Left lung (tissue), 10 donors: ENCODE data around the gene ADGRG6. TPM values are rescaled to one million over a fixed set of nuclear protein-coding genes. Genes with fewer than 3 reads are reported as not detected.
A peak's percentile ranks its signal among the peaks of the same experiment; 100 is the strongest.

ENCODE experiments used
- ATAC-seq: fragments of 200-7000 bp; cut with Tn5 transposase; one replicate; pipeline ENCODE4 v1.9.1; 2020; ENCODE audit warnings: moderate library complexity
- DNase-seq, 4 donors: peaks; one replicate each; pipeline ENCODE4 v3.0.0-alpha.2; 2013 to 2020
- H3K27ac ChIP-seq, 2 donors: fragments of 200-600 bp; sonication (generic) in 1 of 2; one replicate each; pipeline versions ENCODE4 v1.5.0 to v1.8.0; 2020 to 2021
- H3K27me3 ChIP-seq, 2 donors: fragments of 200-600 bp; sonication (generic) in 1 of 2; one replicate each; pipeline versions ENCODE4 v1.5.0 to v1.8.0; 2020 to 2021
- H3K36me3 ChIP-seq, 2 donors: fragments of 200-600 bp; sonication (generic) in 1 of 2; one replicate each; pipeline versions ENCODE4 v1.5.0 to v1.8.0; 2020 to 2021
- H3K4me1 ChIP-seq, 2 donors: fragments of 200-600 bp; one replicate each; pipeline ENCODE4 v1.8.0; 2021
- H3K4me3 ChIP-seq, 2 donors: fragments of 200-600 bp; sonication (generic) in 1 of 2; one replicate each; pipeline versions ENCODE4 v1.5.0 to v1.8.0; 2020 to 2021; ENCODE audit warnings: mild to moderate bottlenecking in 1 of 2
- H3K9me3 ChIP-seq, 2 donors: fragments of 200-600 bp; sonication (generic) in 1 of 2; one replicate each; pipeline versions ENCODE4 v1.5.0 to v1.8.0; 2020 to 2021
- intact Hi-C, 2 donors: fragments of 100-400 bp; cut with DNase I; formaldehyde crosslinking; loops; one replicate each; pipeline versions ENCODE4 v1.11.2 to v1.14.2; 2022
- polyA plus RNA-seq, 6 donors: library from polyadenylated mRNA; unstranded; fragments of 120-200 nt; gene quantifications; one replicate each; pipeline ENCODE4 v1.2.1, GENCODE V29; 2013; ENCODE audit not compliant: insufficient read length in 6 of 6
- total RNA-seq, 2 donors: library from RNA; stranded (reverse); fragmentation: NEBNext Ultra II Directional; extraction: Animal tissue kit (Norgen Biotek cat#: 25700); gene quantifications; one replicate each; pipeline ENCODE4 v1.2.1, GENCODE V29; 2021
- TF ChIP-seq, protein P1 (sequence below), 2 donors: fragments of 200-600 bp; sonication (generic) in 1 of 2; IDR thresholded peaks; one replicate each; pipeline versions ENCODE4 v1.5.0 to v1.8.0; 2021; ENCODE audit warnings: antibody characterized with exemption in 2 of 2
- donor health status: DM: no; HTN: yes; CAD: no.
- donor health status: DM: no; HTN: no; CAD: no.

Gene ADGRG6
- total and polyA plus RNA-seq, 8 donors: 34.2 to 160 (median 137) TPM

DNA sequence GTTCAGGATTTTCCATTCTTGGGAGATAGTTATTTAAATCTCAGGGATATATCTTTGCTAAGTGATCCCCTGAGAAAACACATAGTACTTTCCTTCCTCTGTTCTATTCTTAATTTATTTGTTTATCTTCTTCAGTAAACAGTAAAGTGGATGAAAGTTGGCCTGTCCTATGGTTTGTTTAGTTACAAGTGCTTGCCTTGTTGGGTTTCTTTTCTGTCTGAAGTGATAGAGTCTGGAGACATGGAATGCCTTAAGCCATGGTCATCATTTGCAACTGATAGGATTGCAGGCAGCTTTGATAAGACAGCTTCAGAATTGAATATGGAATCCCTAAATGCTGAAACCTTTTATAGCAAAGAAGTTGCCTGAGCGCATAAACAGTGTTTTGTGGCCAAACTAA, 4.9 kb downstream of the ADGRG6 start:
- TF ChIP-seq, protein P1, sequence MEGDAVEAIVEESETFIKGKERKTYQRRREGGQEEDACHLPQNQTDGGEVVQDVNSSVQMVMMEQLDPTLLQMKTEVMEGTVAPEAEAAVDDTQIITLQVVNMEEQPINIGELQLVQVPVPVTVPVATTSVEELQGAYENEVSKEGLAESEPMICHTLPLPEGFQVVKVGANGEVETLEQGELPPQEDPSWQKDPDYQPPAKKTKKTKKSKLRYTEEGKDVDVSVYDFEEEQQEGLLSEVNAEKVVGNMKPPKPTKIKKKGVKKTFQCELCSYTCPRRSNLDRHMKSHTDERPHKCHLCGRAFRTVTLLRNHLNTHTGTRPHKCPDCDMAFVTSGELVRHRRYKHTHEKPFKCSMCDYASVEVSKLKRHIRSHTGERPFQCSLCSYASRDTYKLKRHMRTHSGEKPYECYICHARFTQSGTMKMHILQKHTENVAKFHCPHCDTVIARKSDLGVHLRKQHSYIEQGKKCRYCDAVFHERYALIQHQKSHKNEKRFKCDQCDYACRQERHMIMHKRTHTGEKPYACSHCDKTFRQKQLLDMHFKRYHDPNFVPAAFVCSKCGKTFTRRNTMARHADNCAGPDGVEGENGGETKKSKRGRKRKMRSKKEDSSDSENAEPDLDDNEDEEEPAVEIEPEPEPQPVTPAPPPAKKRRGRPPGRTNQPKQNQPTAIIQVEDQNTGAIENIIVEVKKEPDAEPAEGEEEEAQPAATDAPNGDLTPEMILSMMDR (IDR thresholded peaks at IDR 0.05): no peak
- no peaks in the 10 kb centered on the region for H3K9me3 ChIP-seq
- DNase-seq (no peak), ATAC-seq (no peak)
- H3K36me3 ChIP-seq: no peaks in the 10 kb centered on the region
- H3K4me1 ChIP-seq: peaks cover 2 to 3% of the 10 kb centered on the region in 2 donors
- H3K4me3 ChIP-seq: no peak overlapping the region
- intact Hi-C loops: no loop called here
- no peak overlapping the region for H3K27ac ChIP-seq
- H3K27me3 ChIP-seq: peaks cover 0 to 24% of the 10 kb centered on the region in 2 donors

DNA sequence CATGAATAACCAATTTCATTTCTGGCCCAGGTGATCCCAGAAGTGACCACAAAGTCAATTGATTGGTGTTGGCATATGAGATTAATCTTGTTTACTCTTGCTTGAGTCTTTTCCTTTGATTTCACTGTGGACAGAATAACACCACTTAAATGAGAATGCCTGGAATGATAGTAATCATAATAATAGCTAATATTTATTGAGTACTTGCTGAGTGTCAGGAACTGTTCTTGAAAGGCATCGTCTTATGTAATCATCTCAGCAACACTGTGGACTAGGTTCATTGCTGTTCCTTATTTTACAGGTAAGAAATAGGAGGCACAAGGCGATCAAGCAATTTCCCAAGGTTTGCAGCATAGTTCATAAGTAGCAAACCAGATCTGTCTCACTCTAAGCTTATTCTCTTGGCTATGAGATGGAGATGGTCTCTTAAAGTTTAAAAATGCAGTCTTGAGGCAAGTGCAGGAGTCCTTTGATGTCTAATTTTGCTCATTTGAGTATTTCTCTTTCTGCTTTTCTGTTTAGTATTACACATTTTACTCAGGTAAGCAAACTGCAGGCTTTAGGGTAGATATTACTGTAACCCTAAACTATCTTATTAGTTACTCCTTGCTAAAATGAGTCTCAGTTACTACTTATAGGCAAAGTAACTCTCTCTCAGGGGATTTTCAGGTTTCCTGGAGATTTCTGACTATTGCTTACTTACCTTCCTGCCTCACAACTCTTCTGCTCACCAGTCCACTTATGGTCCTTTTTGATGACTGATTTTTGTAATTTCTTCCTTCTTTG, 6.3 kb downstream of the ADGRG6 start:
- intact Hi-C loops: no loop called here
- TF ChIP-seq, protein P1 (IDR thresholded peaks at IDR 0.05): no peak
- no peaks in the 10 kb centered on the region for H3K36me3 ChIP-seq
- no peak overlapping the region for H3K4me3 ChIP-seq
- ATAC-seq (peak; percentile 66), DNase-seq (no peak)
- peaks cover 0 to 3% of the 10 kb centered on the region in 2 donors for H3K4me1 ChIP-seq
- no peaks in the 10 kb centered on the region for H3K9me3 ChIP-seq
- H3K27me3 ChIP-seq: peaks cover 0 to 10% of the 10 kb centered on the region in 2 donors
- H3K27ac ChIP-seq: no peak overlapping the region

DNA sequence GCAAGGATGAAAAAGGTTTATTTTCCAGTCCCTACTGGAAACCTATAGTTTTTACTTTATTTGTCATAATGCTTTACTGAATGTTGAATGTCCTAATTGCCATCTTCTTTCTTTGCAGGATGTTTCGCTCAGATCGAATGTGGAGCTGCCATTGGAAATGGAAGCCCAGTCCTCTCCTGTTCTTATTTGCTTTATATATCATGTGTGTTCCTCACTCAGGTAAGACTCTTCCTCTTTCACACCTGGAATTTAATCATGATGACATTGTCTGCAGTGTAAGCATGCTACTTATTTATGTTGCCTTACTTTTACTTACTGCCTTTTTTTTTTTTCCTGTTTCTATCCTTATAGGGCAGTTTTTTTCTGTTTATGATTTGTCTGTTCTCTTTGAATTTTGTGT, 7.6 kb downstream of the ADGRG6 start:
- no peak overlapping the region for H3K4me3 ChIP-seq
- TF ChIP-seq, protein P1 (IDR thresholded peaks at IDR 0.05): no peak
- no peaks in the 10 kb centered on the region for H3K9me3 ChIP-seq
- H3K27ac ChIP-seq: no peak overlapping the region
- ATAC-seq (no peak), DNase-seq (no peak)
- H3K4me1 ChIP-seq: peaks cover 0 to 3% of the 10 kb centered on the region in 2 donors
- intact Hi-C loops: no loop called here
- H3K27me3 ChIP-seq: no peaks in the 10 kb centered on the region
- no peaks in the 10 kb centered on the region for H3K36me3 ChIP-seq

DNA sequence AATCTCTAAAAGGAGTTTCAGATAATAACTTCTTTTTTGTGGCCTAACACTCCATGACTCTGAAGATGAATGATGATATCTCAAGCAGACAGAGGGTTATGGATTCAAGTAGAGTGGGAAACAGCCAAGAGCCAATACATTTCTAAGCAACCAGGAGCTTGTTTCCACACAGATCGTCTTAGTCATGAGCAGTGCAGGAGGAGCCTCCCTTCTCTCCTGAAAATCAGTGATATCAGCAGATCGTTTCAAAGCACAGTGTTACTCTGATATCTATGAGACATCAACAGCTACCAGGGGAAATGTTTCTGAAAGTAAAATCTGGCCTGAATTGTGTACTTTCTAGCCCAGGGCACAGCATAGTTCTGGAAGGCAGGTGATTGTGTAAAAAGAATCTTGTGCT, 11.5 kb downstream of the ADGRG6 start:
- Histone ChIP-seq H3K4me3 (no peak overlapping the region), H3K27me3 (no peaks in the 10 kb centered on the region), H3K9me3 (no peaks in the 10 kb centered on the region), H3K36me3 (no peaks in the 10 kb centered on the region), H3K27ac (no peak overlapping the region), H3K4me1 (no peaks in the 10 kb centered on the region)
- DNase-seq (peak in 1 of 4 donors; percentile 27), ATAC-seq (peak; percentile 72)
- intact Hi-C loops: no loop called here
- TF ChIP-seq, protein P1 (IDR thresholded peaks at IDR 0.05): no peak

DNA sequence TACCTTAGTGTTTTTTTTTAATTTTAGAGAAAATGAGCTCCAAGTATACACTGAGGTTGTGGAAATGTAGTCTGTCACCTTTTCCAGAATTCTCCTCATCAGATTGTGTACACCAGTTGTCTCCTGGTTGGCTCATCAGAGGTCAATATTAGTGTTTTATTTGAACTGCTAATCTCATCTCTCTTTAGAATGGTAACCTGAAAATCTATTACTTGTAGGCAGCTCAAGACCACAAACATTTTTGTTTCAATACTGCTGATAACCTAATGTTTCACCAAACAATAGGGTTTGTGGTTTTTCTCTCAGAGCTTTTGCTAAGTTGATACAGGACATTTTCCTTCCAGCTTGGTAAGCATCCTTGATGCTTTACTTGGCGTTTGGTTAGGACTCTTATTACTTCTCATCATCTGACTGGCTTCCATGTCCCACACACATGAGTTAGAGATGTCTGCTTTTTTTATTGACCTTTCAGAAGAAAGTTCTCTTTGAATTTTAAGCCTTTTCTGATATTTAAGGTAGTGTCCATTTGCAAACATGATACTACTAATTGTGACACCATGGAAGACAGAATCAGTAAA, 15.1 kb downstream of the ADGRG6 start:
- no peak overlapping the region for H3K27ac ChIP-seq
- TF ChIP-seq, protein P1 (IDR thresholded peaks at IDR 0.05): no peak
- intact Hi-C loops: no loop called here
- H3K27me3 ChIP-seq: no peaks in the 10 kb centered on the region
- no peaks in the 10 kb centered on the region for H3K36me3 ChIP-seq
- ATAC-seq: no peak
- no peak for DNase-seq
- H3K4me3 ChIP-seq: no peak overlapping the region
- no peaks in the 10 kb centered on the region for H3K4me1 ChIP-seq
- no peaks in the 10 kb centered on the region for H3K9me3 ChIP-seq
